Measurements from ENCODE around the gene HDDC3.

The HDDC3 gene

DNA sequence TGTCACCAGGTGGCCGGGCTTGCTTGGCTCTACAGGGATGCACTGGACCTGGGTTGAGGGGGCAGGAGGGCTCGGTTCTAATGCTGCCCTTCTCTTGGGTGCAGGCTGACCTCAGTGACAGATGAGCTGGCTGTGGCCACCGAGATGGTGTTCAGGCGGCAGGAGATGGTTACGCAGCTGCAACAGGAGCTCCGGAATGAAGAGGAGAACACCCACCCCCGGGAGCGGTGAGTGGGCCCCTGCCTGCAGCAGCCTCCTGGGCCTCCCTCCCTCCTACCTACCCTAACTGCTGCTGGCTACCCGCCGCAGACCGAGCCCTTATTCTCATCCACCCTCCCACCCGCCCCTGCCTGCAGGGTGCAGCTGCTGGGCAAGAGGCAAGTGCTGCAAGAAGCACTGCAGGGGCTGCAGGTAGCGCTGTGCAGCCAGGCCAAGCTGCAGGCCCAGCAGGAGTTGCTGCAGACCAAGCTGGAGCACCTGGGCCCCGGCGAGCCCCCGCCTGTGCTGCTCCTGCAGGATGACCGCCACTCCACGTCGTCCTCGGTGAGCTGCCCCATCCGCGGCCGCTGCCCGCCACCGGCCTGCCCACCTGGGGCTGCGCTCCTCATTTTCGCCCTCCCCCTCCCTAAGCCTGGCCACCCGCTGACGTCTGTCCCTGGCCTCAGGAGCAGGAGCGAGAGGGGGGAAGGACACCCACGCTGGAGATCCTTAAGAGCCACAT lies 42.5 kb downstream of the HDDC3 start:
- no peak for DNase-seq

DNA sequence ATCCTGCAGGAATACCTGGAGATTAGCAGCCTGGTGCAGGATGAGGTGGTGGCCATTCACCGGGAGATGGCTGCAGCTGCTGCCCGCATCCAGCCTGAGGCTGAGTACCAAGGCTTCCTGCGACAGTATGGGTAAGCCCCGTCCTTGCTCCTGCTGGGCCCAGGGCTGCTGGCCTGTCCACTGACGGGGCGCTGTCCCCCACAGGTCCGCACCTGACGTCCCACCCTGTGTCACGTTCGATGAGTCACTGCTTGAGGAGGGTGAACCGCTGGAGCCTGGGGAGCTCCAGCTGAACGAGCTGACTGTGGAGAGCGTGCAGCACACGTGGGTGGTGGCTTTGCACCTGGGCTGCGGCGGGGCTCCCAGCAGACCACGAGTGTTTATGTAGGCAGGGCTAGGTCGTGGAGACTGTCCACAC lies 43.0 kb downstream of the HDDC3 start:
- no peak for DNase-seq

DNA sequence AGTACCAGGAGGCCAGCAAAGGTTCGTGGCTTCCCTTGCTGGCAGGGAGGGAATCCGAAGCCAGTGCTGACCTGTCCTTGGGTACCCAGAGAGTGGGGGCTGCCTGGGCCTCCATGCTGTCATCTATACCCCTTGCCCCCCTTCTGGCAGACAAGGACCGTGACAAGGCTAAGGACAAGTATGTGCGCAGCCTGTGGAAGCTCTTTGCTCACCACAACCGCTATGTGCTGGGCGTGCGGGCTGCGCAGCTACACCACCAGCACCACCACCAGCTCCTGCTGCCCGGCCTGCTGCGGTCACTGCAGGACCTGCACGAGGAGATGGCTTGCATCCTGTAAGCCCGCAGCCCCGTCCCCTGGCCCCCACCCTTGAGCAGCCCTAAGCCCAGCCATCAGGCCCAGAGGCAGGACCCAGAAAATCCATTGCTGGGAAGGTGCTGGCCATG lies 45.3 kb downstream of the HDDC3 start:
- no peak for DNase-seq

DNA sequence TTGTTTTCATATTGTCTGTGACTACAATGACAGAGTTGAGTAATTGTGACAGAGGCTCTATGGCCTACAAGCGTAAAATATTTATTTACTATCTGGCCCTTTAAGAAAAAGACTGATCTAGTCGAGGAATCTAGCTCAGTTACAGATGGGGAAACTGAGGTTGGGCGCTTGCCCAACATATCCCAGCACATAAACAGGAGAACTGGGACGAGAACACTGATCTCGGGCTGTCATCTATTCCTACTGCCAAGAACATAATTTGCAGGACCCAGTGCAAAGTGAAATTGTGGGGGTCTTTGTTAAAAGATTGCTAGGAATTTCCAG lies 46.1 kb downstream of the HDDC3 start:
- no peak for DNase-seq

DNA sequence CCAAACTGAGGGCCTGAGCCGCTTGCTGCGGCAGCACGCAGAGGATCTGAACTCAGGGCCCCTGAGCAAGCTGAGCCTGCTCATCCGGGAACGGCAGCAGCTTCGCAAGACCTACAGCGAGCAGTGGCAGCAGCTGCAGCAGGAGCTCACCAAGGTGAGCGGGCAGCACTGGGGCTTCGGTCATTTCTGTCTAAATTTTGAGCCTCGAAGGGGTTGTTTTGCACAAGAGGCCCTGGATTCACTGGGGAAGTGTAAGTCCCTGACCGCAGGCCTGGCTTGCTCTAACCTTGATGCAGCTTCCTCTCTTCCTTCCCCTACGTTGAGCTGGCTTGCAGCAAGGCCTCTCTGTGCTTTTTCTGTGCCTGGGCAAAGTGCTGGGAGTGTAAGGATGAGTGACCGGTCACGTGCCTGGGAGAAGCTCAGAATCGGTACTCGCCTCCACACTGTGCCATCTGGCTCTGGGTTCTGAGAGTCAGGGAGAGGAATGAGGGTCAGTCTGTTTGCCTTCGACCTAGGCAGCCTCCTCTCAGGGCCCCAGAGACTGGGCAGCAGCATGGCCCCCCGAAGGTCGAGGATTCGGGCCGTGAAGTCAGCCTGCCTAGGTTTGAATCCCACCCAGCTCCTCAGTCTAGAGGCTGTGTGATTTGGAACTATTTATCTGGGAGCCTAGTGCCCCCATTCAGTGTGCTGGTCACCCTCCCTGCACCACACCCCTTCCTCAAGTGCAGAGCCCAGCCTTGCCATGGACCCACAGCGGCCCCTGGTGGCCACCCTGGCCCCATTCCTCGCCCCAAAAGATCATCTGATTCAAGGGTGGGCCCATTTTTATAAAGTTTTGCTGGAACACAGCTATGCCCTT lies 46.7 kb downstream of the HDDC3 start:
- DNase-seq: peak; percentile 42

DNA sequence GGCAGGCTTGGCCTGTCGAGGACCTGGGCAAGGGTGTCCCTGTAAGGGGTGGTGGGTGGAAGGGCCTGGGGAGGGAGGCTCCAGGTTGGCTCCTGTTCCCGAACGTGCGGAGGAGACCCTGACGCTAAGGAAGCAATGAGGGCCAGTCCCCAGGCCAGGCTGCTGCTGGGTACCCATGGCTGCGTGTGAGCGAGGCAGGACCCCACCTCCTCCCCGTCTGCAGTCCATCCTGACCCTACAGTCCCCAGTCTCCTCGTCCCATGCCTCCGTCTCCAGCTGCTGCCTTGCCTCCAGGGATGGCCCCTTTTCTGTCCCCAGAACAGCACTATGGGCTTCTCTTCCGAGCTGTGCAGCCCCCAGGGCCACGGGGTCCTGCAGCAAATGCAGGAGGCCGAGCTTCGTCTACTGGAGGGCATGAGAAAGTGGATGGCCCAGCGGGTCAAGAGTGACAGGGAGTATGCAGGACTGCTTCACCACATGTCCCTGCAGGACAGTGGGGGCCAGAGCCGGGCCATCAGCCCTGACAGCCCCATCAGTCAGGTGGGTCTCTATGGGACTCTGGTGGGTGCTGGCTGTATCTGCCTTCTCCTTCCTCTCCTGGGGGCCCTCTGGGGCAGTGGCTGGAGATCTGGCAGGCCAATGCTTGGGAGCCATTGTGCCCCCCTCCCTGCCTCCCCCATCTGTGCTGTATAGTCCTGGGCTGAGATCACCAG lies 47.5 kb downstream of the HDDC3 start:
- DNase-seq: no peak

DNA sequence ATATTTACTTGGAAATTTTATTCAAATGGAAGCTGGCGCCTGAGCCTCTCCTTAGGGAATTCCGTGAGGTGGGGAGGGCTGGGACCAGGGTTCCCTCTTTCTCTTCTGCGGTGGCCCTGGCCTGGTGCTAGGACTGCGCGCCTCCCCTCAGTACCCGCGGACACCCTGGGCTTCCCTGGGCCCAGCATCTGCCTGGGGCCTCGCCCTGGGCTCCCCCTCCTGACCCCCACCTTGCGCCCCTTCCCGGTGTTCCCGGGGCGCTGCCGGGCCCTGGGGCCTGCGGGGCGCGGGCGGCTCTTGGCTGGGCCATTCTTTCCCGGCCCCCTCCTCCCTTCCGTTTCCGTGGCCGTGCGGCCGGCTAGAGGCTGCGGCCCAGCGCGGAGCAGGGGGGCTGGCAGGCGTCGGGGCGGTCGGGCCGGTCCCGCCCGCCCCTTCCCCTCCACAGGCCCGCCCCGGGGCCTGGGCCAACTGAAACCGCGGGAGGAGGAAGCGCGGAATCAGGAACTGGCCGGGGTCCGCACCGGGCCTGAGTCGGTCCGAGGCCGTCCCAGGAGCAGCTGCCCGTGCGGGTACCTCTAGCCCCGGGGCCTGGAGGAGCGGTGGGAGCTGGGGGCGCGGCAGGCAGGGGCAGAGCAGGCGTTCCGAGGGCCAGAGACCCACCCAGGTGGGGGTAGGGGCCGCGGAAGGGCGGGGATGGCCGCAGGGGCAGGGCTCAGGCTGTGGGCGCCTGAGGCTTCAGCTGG lies 48.2 kb downstream of the HDDC3 start, which contains the start of gene FES:
TSS of gene FES (plus strand) at position 529 of the 743 bp plus-strand sequence. CDS start 542 bp downstream, outside the sequence.
- no peak for DNase-seq

DNA sequence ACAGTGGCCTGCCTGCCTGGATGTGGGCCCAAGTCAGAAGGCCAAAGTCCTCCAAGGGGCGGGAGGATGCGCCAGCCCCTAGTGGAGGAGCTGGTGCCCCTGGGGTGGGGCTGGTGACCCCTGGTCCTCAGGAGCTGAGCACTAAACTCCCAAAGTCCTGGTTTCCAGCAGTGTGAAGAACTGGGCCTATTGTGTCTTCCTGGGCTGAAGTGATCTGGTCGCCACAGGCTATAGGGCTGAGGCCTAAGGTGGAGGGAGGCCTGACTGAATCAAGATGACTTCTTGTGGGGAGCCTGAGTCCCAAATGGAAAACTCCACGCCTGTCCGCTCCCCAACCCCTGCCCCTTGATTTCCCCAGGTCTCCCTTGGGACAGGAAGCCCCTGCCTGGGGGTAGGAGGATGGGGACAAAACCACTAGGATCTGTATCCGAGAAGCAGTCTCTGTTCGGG lies 48.8 kb downstream of the HDDC3 start:
- no peak for DNase-seq

DNA sequence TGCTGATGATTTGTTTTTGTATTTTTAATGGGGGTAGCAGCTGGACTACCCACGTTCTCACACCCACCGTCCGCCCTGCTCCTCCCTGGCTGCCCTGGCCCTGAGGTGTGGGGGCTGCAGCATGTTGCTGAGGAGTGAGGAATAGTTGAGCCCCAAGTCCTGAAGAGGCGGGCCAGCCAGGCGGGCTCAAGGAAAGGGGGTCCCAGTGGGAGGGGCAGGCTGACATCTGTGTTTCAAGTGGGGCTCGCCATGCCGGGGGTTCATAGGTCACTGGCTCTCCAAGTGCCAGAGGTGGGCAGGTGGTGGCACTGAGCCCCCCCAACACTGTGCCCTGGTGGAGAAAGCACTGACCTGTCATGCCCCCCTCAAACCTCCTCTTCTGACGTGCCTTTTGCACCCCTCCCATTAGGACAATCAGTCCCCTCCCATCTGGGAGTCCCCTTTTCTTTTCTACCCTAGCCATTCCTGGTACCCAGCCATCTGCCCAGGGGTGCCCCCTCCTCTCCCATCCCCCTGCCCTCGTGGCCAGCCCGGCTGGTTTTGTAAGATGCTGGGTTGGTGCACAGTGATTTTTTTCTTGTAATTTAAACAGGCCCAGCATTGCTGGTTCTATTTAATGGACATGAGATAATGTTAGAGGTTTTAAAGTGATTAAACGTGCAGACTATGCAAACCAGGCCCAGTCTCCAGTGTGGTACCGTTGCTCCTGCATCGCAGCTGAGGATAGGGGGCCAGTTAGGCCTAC lies 49.4 kb downstream of the HDDC3 start:
- no peak for DNase-seq

DNA sequence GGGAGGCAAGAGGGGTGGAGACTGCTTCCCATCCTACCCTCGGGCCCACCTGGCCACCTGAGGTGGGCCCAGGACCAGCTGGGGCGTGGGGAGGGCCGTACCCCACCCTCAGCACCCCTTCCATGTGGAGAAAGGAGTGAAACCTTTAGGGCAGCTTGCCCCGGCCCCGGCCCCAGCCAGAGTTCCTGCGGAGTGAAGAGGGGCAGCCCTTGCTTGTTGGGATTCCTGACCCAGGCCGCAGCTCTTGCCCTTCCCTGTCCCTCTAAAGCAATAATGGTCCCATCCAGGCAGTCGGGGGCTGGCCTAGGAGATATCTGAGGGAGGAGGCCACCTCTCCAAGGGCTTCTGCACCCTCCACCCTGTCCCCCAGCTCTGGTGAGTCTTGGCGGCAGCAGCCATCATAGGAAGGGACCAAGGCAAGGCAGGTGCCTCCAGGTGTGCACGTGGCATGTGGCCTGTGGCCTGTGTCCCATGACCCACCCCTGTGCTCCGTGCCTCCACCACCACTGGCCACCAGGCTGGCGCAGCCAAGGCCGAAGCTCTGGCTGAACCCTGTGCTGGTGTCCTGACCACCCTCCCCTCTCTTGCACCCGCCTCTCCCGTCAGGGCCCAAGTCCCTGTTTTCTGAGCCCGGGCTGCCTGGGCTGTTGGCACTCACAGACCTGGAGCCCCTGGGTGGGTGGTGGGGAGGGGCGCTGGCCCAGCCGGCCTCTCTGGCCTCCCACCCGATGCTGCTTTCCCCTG lies 50.2 kb downstream of the HDDC3 start:
- DNase-seq: no peak

DNA sequence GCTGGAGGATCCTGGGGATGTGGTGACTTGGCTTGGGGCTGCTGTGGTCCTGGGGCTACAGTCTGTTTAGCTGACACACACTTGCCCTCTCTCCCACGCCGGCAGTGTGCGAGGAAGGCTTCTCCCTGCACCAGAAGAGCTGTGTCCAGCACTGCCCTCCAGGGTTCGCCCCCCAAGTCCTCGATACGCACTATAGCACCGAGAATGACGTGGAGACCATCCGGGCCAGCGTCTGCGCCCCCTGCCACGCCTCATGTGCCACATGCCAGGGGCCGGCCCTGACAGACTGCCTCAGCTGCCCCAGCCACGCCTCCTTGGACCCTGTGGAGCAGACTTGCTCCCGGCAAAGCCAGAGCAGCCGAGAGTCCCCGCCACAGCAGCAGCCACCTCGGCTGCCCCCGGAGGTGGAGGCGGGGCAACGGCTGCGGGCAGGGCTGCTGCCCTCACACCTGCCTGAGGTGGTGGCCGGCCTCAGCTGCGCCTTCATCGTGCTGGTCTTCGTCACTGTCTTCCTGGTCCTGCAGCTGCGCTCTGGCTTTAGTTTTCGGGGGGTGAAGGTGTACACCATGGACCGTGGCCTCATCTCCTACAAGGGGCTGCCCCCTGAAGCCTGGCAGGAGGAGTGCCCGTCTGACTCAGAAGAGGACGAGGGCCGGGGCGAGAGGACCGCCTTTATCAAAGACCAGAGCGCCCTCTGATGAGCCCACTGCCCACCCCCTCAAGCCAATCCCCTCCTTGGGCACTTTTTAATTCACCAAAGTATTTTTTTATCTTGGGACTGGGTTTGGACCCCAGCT lies 51.0 kb downstream of the HDDC3 start:
- DNase-seq: no peak

DNA sequence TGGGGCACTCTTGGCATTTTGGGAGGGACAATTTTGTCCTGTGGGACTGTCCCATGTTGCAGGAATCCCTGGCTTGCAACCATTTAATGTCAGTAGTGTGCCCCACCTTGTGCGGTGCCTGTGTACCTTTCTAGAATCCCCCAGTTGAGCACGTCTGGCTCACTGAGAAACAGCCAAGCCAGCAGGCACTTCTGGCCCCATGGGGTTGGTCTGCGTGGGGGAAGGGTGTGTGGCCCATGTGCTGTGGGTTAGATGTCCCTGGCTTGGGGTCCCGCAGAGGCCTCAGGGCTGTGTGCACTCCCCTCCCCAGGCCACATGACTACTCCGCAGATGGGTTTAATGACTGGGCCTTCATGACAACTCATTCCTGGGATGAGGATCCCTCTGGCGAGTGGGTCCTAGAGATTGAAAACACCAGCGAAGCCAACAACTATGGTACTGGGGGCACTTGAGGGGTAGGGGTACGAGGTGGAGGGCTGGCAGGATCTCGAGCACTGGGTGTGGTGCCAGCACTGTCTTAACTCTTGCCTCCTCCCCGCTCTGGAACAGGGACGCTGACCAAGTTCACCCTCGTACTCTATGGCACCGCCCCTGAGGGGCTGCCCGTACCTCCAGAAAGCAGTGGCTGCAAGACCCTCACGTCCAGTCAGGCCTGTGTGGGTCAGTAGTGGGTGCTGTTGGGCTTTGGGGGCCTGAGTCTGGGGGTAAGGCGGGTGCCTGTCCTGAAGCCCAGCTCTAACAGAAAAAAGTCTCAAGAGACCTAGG lies 51.8 kb downstream of the HDDC3 start:
- no peak for DNase-seq

All from NCI-H1694 (cell line).